Activated B cell treated with CpG ODN at 0.5 μM for 24 hours (primary cell): Measurements from ENCODE around the gene WBP1. TPM values are rescaled to one million over a fixed set of nuclear protein-coding genes. Genes with fewer than 3 reads are reported as not detected.
A peak's percentile ranks its signal among the peaks of the same experiment; 100 is the strongest.
"Not testable (repeated sequence)": the region's sequence is repeated elsewhere in the genome, so short reads cannot be mapped to it uniquely, and the experiment has no call there.

ENCODE experiments used
- ATAC-seq: fragments of 200-7000 bp; cut with Tn5 transposase; one replicate; pipeline ENCODE4 v1.10.0; 2021; ENCODE audit warnings: low read depth, mild to moderate bottlenecking, moderate library complexity
- CTCF ChIA-PET: fragments of 350-600 bp; sonication (Branson Sonifier 250); formaldehyde crosslinking; loops from one replicate; lab custom pipeline; 2021; ENCODE audit warnings: antibody characterized with exemption; lab: Charles Lee
- POLR2A ChIA-PET: fragments of 350-600 bp; sonication (Branson Sonifier 250); formaldehyde crosslinking; loops from one replicate; lab custom pipeline; 2021; ENCODE audit warnings: antibody characterized with exemption; lab: Charles Lee
- DNase-seq: peaks from one replicate; pipeline ENCODE4 v3.0.0; 2022
- H3K27ac Mint-ChIP-seq: one replicate; pipeline ENCODE4 v1.8.0; 2020; ENCODE audit warnings: mixed read lengths
- H3K27me3 Mint-ChIP-seq: one replicate; pipeline ENCODE4 v1.8.0; 2021; ENCODE audit warnings: mixed read lengths
- H3K36me3 Mint-ChIP-seq: one replicate; pipeline ENCODE4 v1.8.0; 2021; ENCODE audit warnings: low read depth, mixed read lengths
- H3K4me1 Mint-ChIP-seq: one replicate; pipeline ENCODE4 v1.8.0; 2021; ENCODE audit warnings: mixed read lengths
- H3K4me3 Mint-ChIP-seq: one replicate; pipeline ENCODE4 v1.8.0; 2020; ENCODE audit warnings: mild to moderate bottlenecking, mixed read lengths
- H3K9me3 Mint-ChIP-seq: one replicate; pipeline ENCODE4 v1.8.0; 2020; ENCODE audit warnings: mixed read lengths
- intact Hi-C: fragments of 100-400 bp; cut with micrococcal nuclease; formaldehyde crosslinking; loops from one replicate; pipeline ENCODE4 v1.15.1; 2024
- total RNA-seq: library from RNA; stranded (reverse); gene quantifications from 2 replicates; pipeline ENCODE4 v1.2.3, GENCODE V29; 2022
- TF ChIP-seq, protein P1 (sequence below): fragments of 200-600 bp; IDR thresholded peaks from one replicate; pipeline ENCODE4 v1.8.0; 2022; ENCODE audit warnings: antibody characterized with exemption, mild to moderate bottlenecking

The WBP1 gene
- total RNA-seq, 1 donor from 2014 or later = 65.3 TPM

DNA sequence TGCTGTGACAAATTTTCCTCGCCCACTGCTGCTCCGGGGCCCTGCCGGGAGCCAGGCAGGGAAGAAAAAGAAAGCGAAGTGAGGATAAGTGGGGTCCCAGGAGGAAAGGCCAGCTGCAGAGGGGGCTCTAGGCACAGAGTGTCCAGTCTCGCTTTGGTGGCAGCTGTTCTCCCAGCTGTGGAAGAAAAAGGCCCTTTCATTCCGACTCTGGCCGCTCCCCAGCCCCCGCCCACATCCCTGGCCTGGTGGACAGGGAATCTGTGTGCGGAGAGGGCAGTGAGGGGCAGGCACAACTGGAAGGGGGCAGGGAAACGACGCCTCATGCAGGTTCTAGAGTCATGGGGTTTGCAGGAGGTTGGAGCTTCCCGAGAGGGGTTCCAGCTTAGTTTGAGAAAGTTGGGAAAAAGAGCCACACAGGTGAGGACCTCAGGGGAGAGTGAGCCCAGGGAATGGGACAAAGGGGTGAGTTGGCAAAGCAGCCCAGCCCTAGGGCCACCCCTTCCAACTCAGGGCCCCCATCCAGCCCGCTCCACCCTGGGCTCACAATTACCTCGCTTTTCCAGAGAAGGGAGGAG, 18.3 kb upstream of the WBP1 start:
- POLR2A ChIA-PET = interaction anchor here (0.9 to 3.2 kb wide), 14 partner anchors 9 to 261 kb away, joined by 3 to 24 read pairs (median 5); partner anchors contain the start of genes AUP1, C2orf81, HTRA2 and INO80B
- ATAC-seq = no peak
- H3K9me3 Mint-ChIP-seq = no peaks in the 10 kb centered on the region
- intact Hi-C loops = loop anchor here (1.0 kb wide), 3 partner anchors 14 to 42 kb away; partner anchors contain the start of genes C2orf81, CCDC142 and WDR54
- no peak for DNase-seq
- CTCF ChIA-PET = interaction anchor here (0.6 to 1.6 kb wide), 6 partner anchors 10 to 150 kb away, joined by 3 to 6 read pairs (median 3); partner anchors contain the start of genes C2orf81, INO80B and WDR54
- H3K27ac Mint-ChIP-seq = no peak overlapping the region
- H3K4me1 Mint-ChIP-seq = peaks cover 52% of the 10 kb centered on the region
- H3K27me3 Mint-ChIP-seq = peaks cover 15% of the 10 kb centered on the region
- H3K4me3 Mint-ChIP-seq = peak overlapping the region; percentile 79
- no peaks in the 10 kb centered on the region for H3K36me3 Mint-ChIP-seq
- TF ChIP-seq, protein P1, sequence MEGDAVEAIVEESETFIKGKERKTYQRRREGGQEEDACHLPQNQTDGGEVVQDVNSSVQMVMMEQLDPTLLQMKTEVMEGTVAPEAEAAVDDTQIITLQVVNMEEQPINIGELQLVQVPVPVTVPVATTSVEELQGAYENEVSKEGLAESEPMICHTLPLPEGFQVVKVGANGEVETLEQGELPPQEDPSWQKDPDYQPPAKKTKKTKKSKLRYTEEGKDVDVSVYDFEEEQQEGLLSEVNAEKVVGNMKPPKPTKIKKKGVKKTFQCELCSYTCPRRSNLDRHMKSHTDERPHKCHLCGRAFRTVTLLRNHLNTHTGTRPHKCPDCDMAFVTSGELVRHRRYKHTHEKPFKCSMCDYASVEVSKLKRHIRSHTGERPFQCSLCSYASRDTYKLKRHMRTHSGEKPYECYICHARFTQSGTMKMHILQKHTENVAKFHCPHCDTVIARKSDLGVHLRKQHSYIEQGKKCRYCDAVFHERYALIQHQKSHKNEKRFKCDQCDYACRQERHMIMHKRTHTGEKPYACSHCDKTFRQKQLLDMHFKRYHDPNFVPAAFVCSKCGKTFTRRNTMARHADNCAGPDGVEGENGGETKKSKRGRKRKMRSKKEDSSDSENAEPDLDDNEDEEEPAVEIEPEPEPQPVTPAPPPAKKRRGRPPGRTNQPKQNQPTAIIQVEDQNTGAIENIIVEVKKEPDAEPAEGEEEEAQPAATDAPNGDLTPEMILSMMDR = no peak

DNA sequence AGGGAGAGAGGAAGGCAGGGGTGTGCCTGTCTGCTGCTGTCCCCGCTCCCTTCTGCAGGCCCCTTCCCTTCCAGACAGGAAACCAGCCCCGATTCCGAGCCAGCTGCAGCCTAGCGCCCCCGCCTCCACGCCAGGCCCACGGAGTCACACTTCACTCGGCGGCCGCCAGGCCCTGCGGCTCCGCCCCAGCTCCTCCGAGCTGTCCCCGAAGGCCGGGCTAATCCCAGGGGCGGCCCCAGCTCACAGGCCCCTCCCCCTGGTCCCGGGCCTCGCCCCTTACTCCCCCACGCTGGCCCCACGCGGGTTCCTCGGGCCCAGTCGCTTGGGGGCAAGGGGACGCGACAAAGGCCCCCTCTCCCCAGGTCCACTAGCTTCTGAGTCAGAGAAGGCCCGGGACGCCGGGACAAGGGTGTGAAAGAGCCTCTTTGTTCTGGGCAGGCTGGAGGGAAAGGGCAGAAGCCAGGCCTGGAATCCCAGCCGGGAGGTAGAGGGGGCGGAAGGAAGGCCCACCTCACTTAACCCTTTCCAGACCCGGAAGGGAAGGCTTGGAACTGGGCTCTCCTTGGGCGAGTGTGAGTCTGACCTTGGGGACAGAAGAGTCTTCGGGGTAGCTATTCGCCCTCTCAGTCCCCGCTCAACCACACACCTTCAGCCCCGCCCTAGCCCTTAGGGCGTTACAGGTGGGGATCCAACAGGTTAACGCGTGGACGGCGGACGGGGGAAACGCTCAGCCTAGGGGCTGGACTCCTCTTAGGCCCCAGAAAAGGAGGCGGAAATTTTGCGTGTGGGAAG, 17.7 kb upstream of the WBP1 start:
- H3K36me3 Mint-ChIP-seq = no peaks in the 10 kb centered on the region
- no peak overlapping the region for H3K27ac Mint-ChIP-seq
- peak overlapping the region; percentile 79 for H3K4me3 Mint-ChIP-seq
- ChIA-PET CTCF (interaction anchor here (0.6 to 1.6 kb wide), 6 partner anchors 9 to 150 kb away, joined by 3 to 6 read pairs (median 3); partner anchors contain the start of genes C2orf81, INO80B and WDR54), POLR2A (interaction anchor here (0.9 to 3.2 kb wide), 13 partner anchors 9 to 262 kb away, joined by 3 to 24 read pairs (median 5); partner anchors contain the start of genes AUP1, C2orf81, HTRA2 and INO80B)
- peaks cover 53% of the 10 kb centered on the region for H3K4me1 Mint-ChIP-seq
- TF ChIP-seq, protein P1 = no peak
- DNase-seq = peak; percentile 73
- no peaks in the 10 kb centered on the region for H3K9me3 Mint-ChIP-seq
- ATAC-seq = peak; percentile 94
- intact Hi-C loops = loop anchor here (1.0 kb wide), 3 partner anchors 14 to 42 kb away; partner anchors contain the start of genes C2orf81, CCDC142 and WDR54
- H3K27me3 Mint-ChIP-seq = peaks cover 18% of the 10 kb centered on the region

DNA sequence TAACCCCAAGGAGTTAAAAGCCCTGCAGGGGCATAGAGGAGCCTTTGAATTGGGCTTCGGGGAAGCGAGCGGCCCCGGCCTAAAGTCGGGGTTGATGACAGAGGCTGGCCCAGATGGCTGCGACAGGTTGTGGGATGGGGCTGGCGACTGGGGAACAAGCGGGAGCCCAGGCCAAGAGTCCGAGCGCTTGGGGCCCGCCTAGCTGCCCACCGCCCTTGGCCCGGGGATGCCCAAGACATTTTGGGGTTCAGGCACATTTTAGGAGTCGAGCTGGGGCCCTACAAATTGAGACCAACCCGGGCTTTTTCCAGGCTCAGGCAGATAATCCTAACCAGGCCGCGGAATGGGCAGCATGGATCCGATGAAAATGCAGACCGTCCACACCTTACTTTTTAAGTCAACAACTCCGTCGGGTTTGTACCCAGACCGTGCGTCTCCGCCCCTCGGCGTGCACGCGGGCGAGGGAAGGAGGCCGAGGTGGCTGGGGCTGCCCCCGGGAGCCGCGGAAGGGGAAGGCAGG, 17.0 kb upstream of the WBP1 start:
- Mint-ChIP-seq H3K4me1 (peaks cover 51% of the 10 kb centered on the region), H3K4me3 (peak overlapping the region; percentile 74), H3K9me3 (no peaks in the 10 kb centered on the region), H3K27me3 (peaks cover 18% of the 10 kb centered on the region), H3K27ac (no peak overlapping the region), H3K36me3 (no peaks in the 10 kb centered on the region)
- TF ChIP-seq, protein P1 = no peak
- POLR2A ChIA-PET = interaction anchor here (1.8 to 3.2 kb wide), 5 partner anchors 14 to 31 kb away, joined by 8 to 24 read pairs (median 18); partner anchors contain the start of genes C2orf81, INO80B, MRPL53 and WBP1
- CTCF ChIA-PET = interaction anchor here (1.0 to 1.6 kb wide), 3 partner anchors 13 to 40 kb away, joined by 3 to 6 read pairs (median 5); partner anchors contain the start of genes C2orf81, INO80B and WDR54
- no peak for DNase-seq
- intact Hi-C loops = no loop called here
- ATAC-seq = peak; percentile 9

DNA sequence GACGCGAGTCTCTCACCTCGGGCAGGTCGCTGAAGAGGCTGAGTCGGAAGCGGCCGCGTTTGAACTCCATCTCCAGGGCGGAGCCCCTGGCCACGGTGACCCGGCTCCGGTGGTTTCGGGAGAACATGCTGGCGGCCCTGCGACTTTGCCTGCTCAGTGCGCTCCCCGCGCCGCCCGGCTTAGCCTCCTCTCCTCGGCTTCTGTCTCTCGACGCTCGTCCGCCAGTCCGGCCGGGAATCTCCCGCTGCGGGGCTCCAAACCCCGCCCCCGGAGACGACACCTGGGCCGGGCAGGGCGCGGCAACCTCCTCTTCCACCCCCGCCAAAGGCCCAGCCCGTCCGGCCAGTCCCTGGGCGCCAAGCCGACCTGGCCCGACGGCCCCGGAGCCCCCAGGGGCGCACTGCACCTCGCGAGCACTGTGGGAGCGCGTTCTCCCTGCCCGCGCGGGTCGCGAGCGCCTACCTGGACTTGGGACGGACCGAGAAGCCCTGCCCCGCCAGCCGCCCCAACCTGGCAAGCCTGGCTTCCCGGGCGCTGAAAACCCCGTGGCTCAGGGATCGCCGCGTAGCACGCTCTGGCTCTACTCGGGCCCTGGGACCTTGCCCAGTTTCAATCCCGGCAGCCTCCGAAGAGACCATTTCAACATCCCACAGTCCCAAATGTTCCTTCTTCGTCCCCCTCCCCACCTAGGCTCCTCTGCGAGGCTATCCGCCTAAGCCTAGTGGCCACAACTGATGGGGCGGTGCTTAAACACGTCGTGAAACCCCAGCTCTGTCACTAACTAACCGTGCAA, 16.4 kb upstream of the WBP1 start, which contains the start of gene RTKN:
TSS of gene RTKN (minus strand) at position 248 of the 793 bp plus-strand sequence. CDS start at position 127, 121 bp downstream.
- Mint-ChIP-seq H3K36me3 (no peaks in the 10 kb centered on the region), H3K9me3 (no peaks in the 10 kb centered on the region), H3K4me3 (peak within 1 kb of the TSS; percentile 74), H3K4me1 (peaks cover 47% of the 10 kb centered on the region), H3K27ac (no peak within 1 kb of the TSS), H3K27me3 (peaks cover 18% of the 10 kb centered on the region)
- DNase-seq = peak; percentile 48
- CTCF ChIA-PET = interaction anchor here (1.5 kb wide), 1 partner anchor 90 kb away, joined by 3 read pairs; no protein-coding TSS in a partner anchor
- TF ChIP-seq, protein P1 = no peak
- POLR2A ChIA-PET = interaction anchor here (0.9 to 2.4 kb wide), 2 partner anchors 11 to 13 kb away, joined by 3 to 21 read pairs; partner anchors contain the start of gene INO80B
- ATAC-seq = no peak
- intact Hi-C loops = no loop called here

DNA sequence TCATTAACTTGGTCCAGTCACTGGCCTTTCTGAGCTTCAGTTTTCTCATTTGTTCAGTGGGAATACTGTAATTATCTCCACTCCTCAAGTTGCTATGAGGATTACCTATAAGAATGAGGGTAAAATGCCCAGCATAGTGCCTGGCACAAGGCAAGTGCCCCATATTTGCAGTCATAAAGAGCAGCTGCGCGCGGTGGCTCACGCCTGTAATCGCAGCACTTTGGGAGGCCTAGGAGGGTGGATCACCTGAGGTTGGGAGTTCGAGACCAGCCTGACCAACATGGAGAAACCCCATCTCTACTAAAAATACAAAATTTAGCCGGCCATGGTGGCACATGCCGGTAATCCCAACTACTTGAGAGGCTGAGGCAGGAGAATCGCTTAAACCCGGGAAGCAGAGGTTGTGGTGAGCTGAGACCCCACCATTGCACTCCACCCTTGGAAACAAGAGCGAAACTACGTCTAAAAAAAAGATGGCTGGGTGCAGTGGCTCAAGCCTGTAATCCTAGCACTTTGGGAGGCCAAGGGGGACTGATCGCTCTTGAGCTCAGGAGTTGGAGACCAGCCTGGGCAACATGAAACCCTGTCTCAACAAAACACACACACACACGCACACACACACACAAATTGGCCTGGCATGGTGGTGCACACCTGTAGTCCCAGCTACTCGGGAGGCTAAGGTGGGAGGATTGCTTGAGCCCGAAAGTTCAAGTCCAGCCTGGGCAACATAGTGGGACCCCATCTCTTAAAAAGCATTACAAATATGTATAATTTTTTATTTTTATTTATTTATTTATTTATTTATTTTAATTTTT, 15.5 kb upstream of the WBP1 start:
- intact Hi-C loops = not testable (repeated sequence)

More for the DNA sequence above, 15.5 kb upstream of the WBP1 start:
- not testable (repeated sequence) for DNase-seq, H3K9me3 Mint-ChIP-seq, ATAC-seq, H3K27ac Mint-ChIP-seq, H3K36me3 Mint-ChIP-seq
- POLR2A ChIA-PET = interaction anchor here (0.7 to 0.9 kb wide), 2 partner anchors 10 to 96 kb away, joined by 3 read pairs; no protein-coding TSS in a partner anchor
- Mint-ChIP-seq H3K4me1 (peaks cover 40% of the 10 kb centered on the region), H3K4me3 (peak overlapping the region; percentile 73), H3K27me3 (peaks cover 18% of the 10 kb centered on the region)
- CTCF ChIA-PET = interaction anchor here (1.5 kb wide), 1 partner anchor 89 kb away, joined by 3 read pairs; no protein-coding TSS in a partner anchor
